PC-9 (cell line): ENCODE results near the gene TXNL4A. TPM values are rescaled to one million over a fixed set of nuclear protein-coding genes. Genes with fewer than 3 reads are reported as not detected.
A peak's percentile ranks its signal among the peaks of the same experiment; 100 is the strongest.

Experiments used
- BruUV-seq: library from RNA; stranded (reverse); fragments of 400-500 nt; replicated peaks from 2 replicates; lab custom pipeline; 2021; lab: Mats Ljungman, UMichigan
- CTCF ChIA-PET: fragments of 300-600 bp; sonication (Branson Sonifier 250); formaldehyde crosslinking; loops from one replicate; lab custom pipeline; 2022; ENCODE audit warnings: antibody characterized with exemption; lab: Charles Lee
- POLR2A ChIA-PET: fragments of 300-600 bp; sonication (Branson Sonifier 250); formaldehyde crosslinking; loops from one replicate; lab custom pipeline; 2022; ENCODE audit warnings: antibody characterized with exemption; ENCODE audit not compliant: unreplicated experiment; lab: Charles Lee
- DNase-seq, 2 experiments: peaks; one replicate each; pipeline versions ENCODE4 v3.0.0 to v3.0.0-alpha.2; 2015 to 2022; ENCODE audit warnings: mixed read lengths in 1 of 2
- H2AFZ ChIP-seq: fragments of 200-600 bp; sonication (generic); 2 replicates; pipeline ENCODE4 v1.8.1; 2017; ENCODE audit warnings: antibody characterized with exemption
- H3F3A ChIP-seq: fragments of 200-600 bp; sonication (generic); 2 replicates; pipeline ENCODE4 v1.8.1; 2017; ENCODE audit warnings: antibody characterized with exemption, mild to moderate bottlenecking, low read depth; ENCODE audit not compliant: insufficient read depth
- H3K27ac ChIP-seq: fragments of 200-600 bp; sonication (generic); 2 replicates; pipeline ENCODE4 v1.6.1; 2016; ENCODE audit warnings: mixed run types
- H3K27me3 ChIP-seq: fragments of 200-600 bp; sonication (generic); 2 replicates; pipeline ENCODE4 v1.6.1; 2016; ENCODE audit warnings: low read depth, mixed run types; ENCODE audit not compliant: insufficient read depth
- H3K36me3 ChIP-seq: fragments of 200-600 bp; sonication (generic); 2 replicates; pipeline ENCODE4 v1.6.1; 2016; ENCODE audit warnings: low read depth, mixed run types
- H3K4me1 ChIP-seq: fragments of 200-600 bp; sonication (generic); replicated peaks from 2 replicates; pipeline ENCODE4 v1.6.1; 2016; ENCODE audit warnings: mixed run types; ENCODE audit not compliant: insufficient read depth
- H3K4me2 ChIP-seq: fragments of 200-600 bp; sonication (generic); 2 replicates; pipeline ENCODE4 v1.6.1; 2017; ENCODE audit warnings: mixed run types
- H3K4me3 ChIP-seq: fragments of 200-600 bp; sonication (generic); 2 replicates; pipeline ENCODE4 v1.6.1; 2016; ENCODE audit warnings: mixed run types
- H3K79me2 ChIP-seq: fragments of 200-600 bp; sonication (generic); 2 replicates; pipeline ENCODE4 v1.6.1; 2017; ENCODE audit warnings: low read depth, mixed run types
- H3K9me2 ChIP-seq: fragments of 200-600 bp; sonication (generic); 2 replicates; pipeline ENCODE4 v1.8.1; 2017; ENCODE audit warnings: mild to moderate bottlenecking; ENCODE audit not compliant: insufficient read depth
- H3K9me3 ChIP-seq: fragments of 200-600 bp; sonication (generic); 2 replicates; pipeline ENCODE4 v1.8.1; 2016; ENCODE audit warnings: low read depth; ENCODE audit not compliant: insufficient read depth
- H4K20me1 ChIP-seq: fragments of 200-600 bp; sonication (generic); 2 replicates; pipeline ENCODE4 v1.8.1; 2017; ENCODE audit not compliant: insufficient read depth
- EZH2 ChIP-seq: fragments of 200-600 bp; sonication (generic); IDR thresholded peaks from 2 replicates; pipeline ENCODE4 v1.8.0; 2017; ENCODE audit warnings: antibody characterized with exemption, low read depth
- intact Hi-C: fragments of 100-400 bp; cut with micrococcal nuclease; formaldehyde crosslinking; loops from one replicate; pipeline ENCODE4 v1.10.0; 2022; ENCODE audit not compliant: unreplicated experiment
- total RNA-seq: library from RNA; stranded (reverse); gene quantifications from 2 replicates; pipeline ENCODE4 v1.2.3, GENCODE V29; 2021
- TF ChIP-seq, protein P1 (sequence below): fragments of 200-600 bp; sonication (generic); conservative IDR thresholded peaks from 2 replicates; pipeline ENCODE4 v1.6.1; 2017; ENCODE audit warnings: mixed run types, antibody characterized with exemption, mild to moderate bottlenecking, moderate library complexity

TXNL4A gene
- total RNA-seq, 1 experiment from 2014 or later: 106 TPM

- TF ChIP-seq EZH2: no peak
- TF ChIP-seq, protein P1, sequence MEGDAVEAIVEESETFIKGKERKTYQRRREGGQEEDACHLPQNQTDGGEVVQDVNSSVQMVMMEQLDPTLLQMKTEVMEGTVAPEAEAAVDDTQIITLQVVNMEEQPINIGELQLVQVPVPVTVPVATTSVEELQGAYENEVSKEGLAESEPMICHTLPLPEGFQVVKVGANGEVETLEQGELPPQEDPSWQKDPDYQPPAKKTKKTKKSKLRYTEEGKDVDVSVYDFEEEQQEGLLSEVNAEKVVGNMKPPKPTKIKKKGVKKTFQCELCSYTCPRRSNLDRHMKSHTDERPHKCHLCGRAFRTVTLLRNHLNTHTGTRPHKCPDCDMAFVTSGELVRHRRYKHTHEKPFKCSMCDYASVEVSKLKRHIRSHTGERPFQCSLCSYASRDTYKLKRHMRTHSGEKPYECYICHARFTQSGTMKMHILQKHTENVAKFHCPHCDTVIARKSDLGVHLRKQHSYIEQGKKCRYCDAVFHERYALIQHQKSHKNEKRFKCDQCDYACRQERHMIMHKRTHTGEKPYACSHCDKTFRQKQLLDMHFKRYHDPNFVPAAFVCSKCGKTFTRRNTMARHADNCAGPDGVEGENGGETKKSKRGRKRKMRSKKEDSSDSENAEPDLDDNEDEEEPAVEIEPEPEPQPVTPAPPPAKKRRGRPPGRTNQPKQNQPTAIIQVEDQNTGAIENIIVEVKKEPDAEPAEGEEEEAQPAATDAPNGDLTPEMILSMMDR: no peak
- Histone ChIP-seq H3K9me2 (no peaks in the 10 kb centered on the region), H3K9me3 (no peaks in the 10 kb centered on the region), H3K36me3 (peaks cover 34% of the 10 kb centered on the region), H3K27me3 (no peaks in the 10 kb centered on the region), H3K4me1 (no peaks in the 10 kb centered on the region), H3K27ac (no peak overlapping the region), H2AFZ (no peak overlapping the region), H3F3A (peaks cover 45% of the 10 kb centered on the region), H3K4me2 (no peak overlapping the region), H4K20me1 (peaks cover 67% of the 10 kb centered on the region), H3K4me3 (no peak overlapping the region), H3K79me2 (peaks cover 66% of the 10 kb centered on the region)
- DNase-seq: no peak
- BruUV-seq: no TSS peak
- intact Hi-C loops: no loop called here
- POLR2A ChIA-PET: no interaction called here
- CTCF ChIA-PET: no interaction called here
Measured at GRCh38 chr18:79971211-79971952, 17.0 kb downstream of the TXNL4A start.

- no peak for TF ChIP-seq EZH2
- TF ChIP-seq, protein P1: no peak
- no peaks in the 10 kb centered on the region for H3K27me3 ChIP-seq
- no peak overlapping the region for H3K4me3 ChIP-seq
- peaks cover 64% of the 10 kb centered on the region for H3K79me2 ChIP-seq
- H2AFZ ChIP-seq: no peak overlapping the region
- H3K4me1 ChIP-seq: no peaks in the 10 kb centered on the region
- CTCF ChIA-PET: no interaction called here
- no peaks in the 10 kb centered on the region for H3K9me2 ChIP-seq
- DNase-seq: no peak
- POLR2A ChIA-PET: no interaction called here
- H3F3A ChIP-seq: peaks cover 49% of the 10 kb centered on the region
- H3K4me2 ChIP-seq: no peak overlapping the region
- peaks cover 30% of the 10 kb centered on the region for H3K36me3 ChIP-seq
- peaks cover 59% of the 10 kb centered on the region for H4K20me1 ChIP-seq
- H3K27ac ChIP-seq: no peak overlapping the region
- no TSS peak for BruUV-seq
- intact Hi-C loops: no loop called here
- H3K9me3 ChIP-seq: no peaks in the 10 kb centered on the region
Measured at GRCh38 chr18:79970419-79971133, 17.8 kb downstream of the TXNL4A start.

DNA sequence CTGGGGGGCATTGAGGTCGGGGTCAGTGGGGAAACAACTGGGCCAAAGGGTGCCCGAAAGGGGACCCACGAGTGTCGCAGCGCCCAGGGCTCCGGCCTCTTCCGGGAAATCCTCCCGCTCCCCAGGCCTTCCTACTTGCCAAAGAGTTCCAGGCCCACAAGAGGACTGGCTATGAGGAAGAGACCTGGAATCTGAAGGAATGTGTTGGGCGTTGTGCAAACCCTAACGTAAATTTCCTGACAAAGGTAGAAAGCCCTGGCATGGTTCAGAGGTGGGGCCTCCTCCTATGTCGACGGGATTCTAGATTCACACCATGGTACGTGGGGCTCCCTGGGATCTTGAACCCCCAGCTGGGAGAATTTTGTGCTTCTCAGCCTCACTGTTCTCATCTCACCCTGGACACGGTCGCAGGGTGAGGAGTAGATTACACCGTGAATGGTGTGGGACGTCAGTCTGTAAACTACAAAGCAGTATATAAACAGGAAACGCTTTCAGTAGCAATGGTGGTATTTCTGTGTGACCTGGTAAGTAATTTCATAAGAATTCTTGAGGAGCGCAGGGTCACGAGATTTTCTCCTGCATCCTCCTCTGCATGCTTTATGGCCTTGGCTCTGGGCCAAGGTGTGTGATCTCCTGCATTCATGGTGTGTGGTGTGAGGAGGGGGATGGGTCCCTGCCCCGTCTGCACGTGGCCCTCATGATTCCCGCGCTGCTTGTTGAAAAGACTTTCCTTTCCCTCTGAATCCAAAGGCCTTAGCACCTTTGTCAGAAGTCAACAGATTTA, 23.1 kb downstream of the TXNL4A start:
- Histone ChIP-seq H3K36me3 (peaks cover 9% of the 10 kb centered on the region; the same call in 1 of the 2 replicates), H3K4me3 (peak overlapping the region; percentile 72), H3K9me2 (no peaks in the 10 kb centered on the region), H3F3A (peaks cover 47% of the 10 kb centered on the region), H3K79me2 (peaks cover 48% of the 10 kb centered on the region), H3K27ac (peak overlapping the region; percentile 84), H4K20me1 (peaks cover 21% of the 10 kb centered on the region), H3K27me3 (no peaks in the 10 kb centered on the region), H3K9me3 (no peaks in the 10 kb centered on the region), H3K4me2 (peak overlapping the region; percentile 95), H2AFZ (peak overlapping the region; percentile 58), H3K4me1 (peaks cover 37% of the 10 kb centered on the region)
- no peak for TF ChIP-seq EZH2
- TF ChIP-seq, protein P1: no peak
- intact Hi-C loops: loop anchor here (2.0 kb wide), 1 partner anchor 285 kb away; no protein-coding TSS in a partner anchor
- BruUV-seq: TSS peak; percentile 60
- ChIA-PET CTCF (no interaction called here), POLR2A (no interaction called here)
- DNase-seq: peak; percentile 37 to 84
